ENCODE data around the gene CASKIN1.

The CASKIN1 gene

GRCh38 chr16:2198283-2198682 lies 1.9 kb upstream of the CASKIN1 start:
- H3K27ac ChIP-seq (ENCODE audit: low read depth, low read length, poor library complexity, severe bottlenecking): no peak overlapping the region

DNA sequence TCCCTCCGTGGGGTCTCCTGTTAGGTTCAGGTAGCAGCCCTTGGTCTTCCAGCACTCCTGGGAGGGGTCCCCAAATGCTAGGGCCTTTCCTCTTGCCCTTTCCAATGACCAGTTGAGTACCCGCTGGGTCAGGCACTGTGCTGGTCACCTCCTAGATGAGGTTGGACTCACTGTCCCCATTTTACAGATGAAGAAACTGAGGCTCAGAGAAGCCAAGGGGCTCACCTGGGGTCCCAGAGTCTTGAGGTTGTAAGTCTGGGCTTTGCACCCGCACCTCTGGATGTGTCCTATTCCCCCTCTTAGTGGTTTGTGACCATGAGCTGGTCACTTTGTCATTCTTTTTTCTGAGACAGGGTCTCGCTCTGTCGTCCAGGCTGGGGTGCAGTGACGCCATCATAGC lies 1.4 kb upstream of the CASKIN1 start:
- H3K79me2 ChIP-seq (ENCODE audit: insufficient read depth, low read length): no peaks in the 10 kb centered on the region
- no peaks in the 10 kb centered on the region for H3F3A ChIP-seq (ENCODE audit: insufficient read depth, low read length)
- no peak overlapping the region for H3K4me3 ChIP-seq (ENCODE audit: low read depth, low read length, poor library complexity, severe bottlenecking)
- no peak overlapping the region for H3K27ac ChIP-seq (ENCODE audit: low read depth, low read length, poor library complexity, severe bottlenecking)
- peaks cover 3% of the 10 kb centered on the region for H3K4me1 ChIP-seq (ENCODE audit: insufficient read depth, low read length, severe bottlenecking)
- no peaks in the 10 kb centered on the region for H3K36me3 ChIP-seq (ENCODE audit: insufficient read depth, low read length)
- H3K9me2 ChIP-seq (ENCODE audit: low read depth, low read length): no peaks in the 10 kb centered on the region
- no peaks in the 10 kb centered on the region for H3K9me3 ChIP-seq (ENCODE audit: low read length)
- H2AFZ ChIP-seq (ENCODE audit: low read length): no peak overlapping the region
- TF ChIP-seq CTCF (IDR thresholded peaks at IDR 0.05; ENCODE audit: low read length) (no peak), EZH2 (IDR thresholded peaks at IDR 0.05; ENCODE audit: borderline replicate concordance, low read length) (no peak)
- no peak overlapping the region for H3K9ac ChIP-seq (ENCODE audit: low read length)
- H3K27me3 ChIP-seq (ENCODE audit: insufficient read depth, low read length): peaks cover 31% of the 10 kb centered on the region; the same call in 1 of the 2 replicates
- H3K4me2 ChIP-seq (ENCODE audit: low read length): no peak overlapping the region
- no peaks in the 10 kb centered on the region for H4K20me1 ChIP-seq (ENCODE audit: insufficient read depth, low read length)

More at GRCh38 chr16:2198283-2198682, 1.9 kb upstream of the CASKIN1 start:
- Histone ChIP-seq H3K9ac (ENCODE audit: low read length) (no peak overlapping the region), H3K9me3 (ENCODE audit: low read length) (no peaks in the 10 kb centered on the region), H3F3A (ENCODE audit: insufficient read depth, low read length) (no peaks in the 10 kb centered on the region), H3K4me1 (ENCODE audit: insufficient read depth, low read length, severe bottlenecking) (peaks cover 3% of the 10 kb centered on the region), H3K4me2 (ENCODE audit: low read length) (no peak overlapping the region), H3K27me3 (ENCODE audit: insufficient read depth, low read length) (peaks cover 31% of the 10 kb centered on the region; the same call in 1 of the 2 replicates), H3K79me2 (ENCODE audit: insufficient read depth, low read length) (no peaks in the 10 kb centered on the region), H3K9me2 (ENCODE audit: low read depth, low read length) (no peaks in the 10 kb centered on the region), H2AFZ (ENCODE audit: low read length) (no peak overlapping the region), H3K4me3 (ENCODE audit: low read depth, low read length, poor library complexity, severe bottlenecking) (no peak overlapping the region), H4K20me1 (ENCODE audit: insufficient read depth, low read length) (no peaks in the 10 kb centered on the region), H3K36me3 (ENCODE audit: insufficient read depth, low read length) (no peaks in the 10 kb centered on the region)
- TF ChIP-seq EZH2 (IDR thresholded peaks at IDR 0.05; ENCODE audit: borderline replicate concordance, low read length) (no peak), CTCF (IDR thresholded peaks at IDR 0.05; ENCODE audit: low read length) (no peak)

- Histone ChIP-seq H3K9me3 (ENCODE audit: low read length) (no peaks in the 10 kb centered on the region), H3F3A (ENCODE audit: insufficient read depth, low read length) (no peaks in the 10 kb centered on the region), H3K4me2 (ENCODE audit: low read length) (no peak overlapping the region), H3K79me2 (ENCODE audit: insufficient read depth, low read length) (no peaks in the 10 kb centered on the region), H3K4me3 (ENCODE audit: low read depth, low read length, poor library complexity, severe bottlenecking) (no peak overlapping the region), H3K9ac (ENCODE audit: low read length) (no peak overlapping the region), H3K27ac (ENCODE audit: low read depth, low read length, poor library complexity, severe bottlenecking) (no peak overlapping the region), H3K36me3 (ENCODE audit: insufficient read depth, low read length) (no peaks in the 10 kb centered on the region), H3K4me1 (ENCODE audit: insufficient read depth, low read length, severe bottlenecking) (peaks cover 3% of the 10 kb centered on the region), H3K9me2 (ENCODE audit: low read depth, low read length) (no peaks in the 10 kb centered on the region), H2AFZ (ENCODE audit: low read length) (no peak overlapping the region), H4K20me1 (ENCODE audit: insufficient read depth, low read length) (no peaks in the 10 kb centered on the region), H3K27me3 (ENCODE audit: insufficient read depth, low read length) (peaks cover 31% of the 10 kb centered on the region; the same call in 1 of the 2 replicates)
- TF ChIP-seq CTCF (IDR thresholded peaks at IDR 0.05; ENCODE audit: low read length) (no peak), EZH2 (IDR thresholded peaks at IDR 0.05; ENCODE audit: borderline replicate concordance, low read length) (no peak)
These were observed 641 bp upstream of the CASKIN1 start for GRCh38 chr16:2196981-2197511.
